ENCODE results near the gene RPL13A. TPM values are rescaled to one million over a fixed set of nuclear protein-coding genes. Genes with fewer than 3 reads are reported as not detected.

The RPL13A gene
- polyA plus RNA-seq, 1 of the 3 experiments (the other 2 are of a cell fraction), result 2,748 TPM

DNA sequence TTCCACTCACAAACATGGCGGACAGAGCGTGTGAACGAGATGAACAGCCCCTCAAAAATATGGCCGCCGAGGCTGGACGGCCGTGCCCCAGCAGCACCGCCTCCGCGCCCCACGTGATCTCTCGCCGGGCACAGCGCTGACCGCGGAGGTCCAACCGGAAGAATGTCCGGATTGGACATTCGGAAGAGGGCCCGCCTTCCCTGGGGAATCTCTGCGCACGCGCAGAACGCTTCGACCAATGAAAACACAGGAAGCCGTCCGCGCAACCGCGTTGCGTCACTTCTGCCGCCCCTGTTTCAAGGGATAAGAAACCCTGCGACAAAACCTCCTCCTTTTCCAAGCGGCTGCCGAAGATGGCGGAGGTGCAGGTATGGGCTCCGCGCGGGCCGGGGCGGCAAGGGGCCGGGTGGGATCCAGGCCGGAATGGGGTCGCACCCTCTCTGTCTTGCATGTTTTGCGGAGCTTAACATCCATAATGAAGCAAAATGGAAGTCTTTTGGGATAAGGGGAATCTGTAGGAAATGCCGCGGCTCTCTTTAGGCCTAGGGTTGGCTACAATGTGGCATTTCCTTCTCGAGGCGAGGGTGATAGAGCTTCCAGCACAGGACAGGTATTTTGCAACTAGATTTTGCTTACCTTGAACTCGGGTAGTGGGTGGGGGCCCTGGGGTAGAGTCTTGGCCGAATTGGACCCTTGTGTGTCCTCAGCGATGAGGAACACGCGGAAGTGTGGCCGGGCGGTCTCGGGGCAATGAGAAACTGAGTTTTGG, at the start of gene RPL13A (continued):
- TF ChIP-seq, protein P1, sequence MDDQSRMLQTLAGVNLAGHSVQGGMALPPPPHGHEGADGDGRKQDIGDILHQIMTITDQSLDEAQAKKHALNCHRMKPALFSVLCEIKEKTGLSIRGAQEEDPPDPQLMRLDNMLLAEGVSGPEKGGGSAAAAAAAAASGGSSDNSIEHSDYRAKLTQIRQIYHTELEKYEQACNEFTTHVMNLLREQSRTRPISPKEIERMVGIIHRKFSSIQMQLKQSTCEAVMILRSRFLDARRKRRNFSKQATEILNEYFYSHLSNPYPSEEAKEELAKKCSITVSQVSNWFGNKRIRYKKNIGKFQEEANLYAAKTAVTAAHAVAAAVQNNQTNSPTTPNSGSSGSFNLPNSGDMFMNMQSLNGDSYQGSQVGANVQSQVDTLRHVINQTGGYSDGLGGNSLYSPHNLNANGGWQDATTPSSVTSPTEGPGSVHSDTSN (IDR thresholded peaks at IDR 0.05), result no peak
- TF ChIP-seq RFX5 (IDR thresholded peaks at IDR 0.05; ENCODE audit: low read length) (peak; percentile 78), NRF1 (IDR thresholded peaks at IDR 0.05; ENCODE audit: low read depth, low read length) (peak; percentile 96), NFIC (IDR thresholded peaks at IDR 0.05; ENCODE audit: borderline replicate concordance) (no peak), GATA2 (CRISPR knock-in tag; IDR thresholded peaks at IDR 0.05) (no peak), CHD2 (IDR thresholded peaks at IDR 0.05; ENCODE audit: low read length, partially characterized antibody) (peak; percentile 88), EP300 (IDR thresholded peaks at IDR 0.05; ENCODE audit: borderline replicate concordance in 1 of 2, low read depth in 1 of 2, low read length in 1 of 2) (no peak), GABPA (IDR thresholded peaks at IDR 0.05; ENCODE audit: low read depth) (peak; percentile 82), YY1 (IDR thresholded peaks at IDR 0.05; ENCODE audit: low read depth) (peak; percentile 99)
- TF ChIP-seq, protein P2, sequence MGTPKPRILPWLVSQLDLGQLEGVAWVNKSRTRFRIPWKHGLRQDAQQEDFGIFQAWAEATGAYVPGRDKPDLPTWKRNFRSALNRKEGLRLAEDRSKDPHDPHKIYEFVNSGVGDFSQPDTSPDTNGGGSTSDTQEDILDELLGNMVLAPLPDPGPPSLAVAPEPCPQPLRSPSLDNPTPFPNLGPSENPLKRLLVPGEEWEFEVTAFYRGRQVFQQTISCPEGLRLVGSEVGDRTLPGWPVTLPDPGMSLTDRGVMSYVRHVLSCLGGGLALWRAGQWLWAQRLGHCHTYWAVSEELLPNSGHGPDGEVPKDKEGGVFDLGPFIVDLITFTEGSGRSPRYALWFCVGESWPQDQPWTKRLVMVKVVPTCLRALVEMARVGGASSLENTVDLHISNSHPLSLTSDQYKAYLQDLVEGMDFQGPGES (IDR thresholded peaks at IDR 0.05; ENCODE audit: low read depth, low read length), result no peak
- TF ChIP-seq, protein P3, sequence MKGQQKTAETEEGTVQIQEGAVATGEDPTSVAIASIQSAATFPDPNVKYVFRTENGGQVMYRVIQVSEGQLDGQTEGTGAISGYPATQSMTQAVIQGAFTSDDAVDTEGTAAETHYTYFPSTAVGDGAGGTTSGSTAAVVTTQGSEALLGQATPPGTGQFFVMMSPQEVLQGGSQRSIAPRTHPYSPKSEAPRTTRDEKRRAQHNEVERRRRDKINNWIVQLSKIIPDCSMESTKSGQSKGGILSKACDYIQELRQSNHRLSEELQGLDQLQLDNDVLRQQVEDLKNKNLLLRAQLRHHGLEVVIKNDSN (IDR thresholded peaks at IDR 0.05; ENCODE audit: borderline replicate concordance, low read depth), result peak; percentile 99

DNA sequence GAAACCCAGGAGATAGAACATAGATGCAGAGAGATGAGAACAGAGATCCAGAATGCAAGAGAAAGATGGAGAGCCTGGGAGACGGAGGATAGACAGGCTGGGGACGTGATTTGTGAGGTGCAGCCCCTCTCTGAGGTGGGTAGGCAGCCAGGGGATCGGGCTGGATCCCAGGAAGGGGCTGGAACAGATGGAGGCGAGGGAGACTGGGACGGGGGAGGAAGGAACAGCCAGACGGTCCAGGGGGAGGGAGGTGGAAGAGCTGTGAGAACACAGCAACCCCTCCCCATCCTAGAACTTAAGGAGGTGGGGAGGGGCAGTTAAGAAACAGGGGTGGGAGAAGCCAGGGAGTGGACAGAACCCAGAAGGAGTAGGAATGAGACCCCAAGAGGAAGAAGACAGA, 49.1 kb upstream of the RPL13A start:
- 11% methylated on average over 6 of the region's 6 CpGs for WGBS (ENCODE audit: low lambda C conversion rate)
- H3K9me3 ChIP-seq, result no peaks in the 10 kb centered on the region
- ChIA-PET POLR2A (no interaction called here), CTCF (interaction anchor here (1.8 to 11.2 kb wide), 3 partner anchors 16 to 213 kb away, joined by 3 to 149 read pairs (median 5); partner anchors contain the start of genes KASH5 and PTH2)
- DNase-seq, result no peak
- H3K9ac ChIP-seq, result no peak overlapping the region
- H3F3A ChIP-seq (replicated peaks; ENCODE audit: insufficient read depth), result peaks cover 14% of the 10 kb centered on the region
- H3K36me3 ChIP-seq (replicated peaks in 1 of 2; ENCODE audit: control insufficient read depth in 1 of 2, insufficient read depth in 2 of 2, low read length in 1 of 2), result no peaks in the 10 kb centered on the region
- H2AFZ ChIP-seq (ENCODE audit: low read depth), result no peak overlapping the region
- no peaks in the 10 kb centered on the region for H4K20me1 ChIP-seq (ENCODE audit: insufficient read depth)
- peaks cover 81% of the 10 kb centered on the region for H3K27me3 ChIP-seq (ENCODE audit: insufficient read depth)
- TF ChIP-seq EZH2phosphoT487 (IDR thresholded peaks at IDR 0.05; ENCODE audit: borderline replicate concordance, low read depth), result no peak
- no peak for TF ChIP-seq GATA2 (CRISPR knock-in tag; IDR thresholded peaks at IDR 0.05)
- TF ChIP-seq, protein P4, sequence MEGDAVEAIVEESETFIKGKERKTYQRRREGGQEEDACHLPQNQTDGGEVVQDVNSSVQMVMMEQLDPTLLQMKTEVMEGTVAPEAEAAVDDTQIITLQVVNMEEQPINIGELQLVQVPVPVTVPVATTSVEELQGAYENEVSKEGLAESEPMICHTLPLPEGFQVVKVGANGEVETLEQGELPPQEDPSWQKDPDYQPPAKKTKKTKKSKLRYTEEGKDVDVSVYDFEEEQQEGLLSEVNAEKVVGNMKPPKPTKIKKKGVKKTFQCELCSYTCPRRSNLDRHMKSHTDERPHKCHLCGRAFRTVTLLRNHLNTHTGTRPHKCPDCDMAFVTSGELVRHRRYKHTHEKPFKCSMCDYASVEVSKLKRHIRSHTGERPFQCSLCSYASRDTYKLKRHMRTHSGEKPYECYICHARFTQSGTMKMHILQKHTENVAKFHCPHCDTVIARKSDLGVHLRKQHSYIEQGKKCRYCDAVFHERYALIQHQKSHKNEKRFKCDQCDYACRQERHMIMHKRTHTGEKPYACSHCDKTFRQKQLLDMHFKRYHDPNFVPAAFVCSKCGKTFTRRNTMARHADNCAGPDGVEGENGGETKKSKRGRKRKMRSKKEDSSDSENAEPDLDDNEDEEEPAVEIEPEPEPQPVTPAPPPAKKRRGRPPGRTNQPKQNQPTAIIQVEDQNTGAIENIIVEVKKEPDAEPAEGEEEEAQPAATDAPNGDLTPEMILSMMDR (IDR thresholded peaks at IDR 0.05), result no peak
- no peak overlapping the region for H3K4me3 ChIP-seq (ENCODE audit: low read depth in 2 of 2, low read length in 1 of 2)
- no peak overlapping the region for H3K27ac ChIP-seq (ENCODE audit: low read depth in 2 of 2, low read length in 1 of 2)
- no peaks in the 10 kb centered on the region for H3K9me2 ChIP-seq
- no peaks in the 10 kb centered on the region for H3K79me2 ChIP-seq (ENCODE audit: insufficient read depth)
- H3K4me2 ChIP-seq, result no peak overlapping the region
- H3K4me1 ChIP-seq (ENCODE audit: control insufficient read depth in 1 of 2, insufficient read depth in 2 of 2, low read depth in 1 of 2, low read length in 1 of 2), result peaks cover 0 to 30% of the 10 kb centered on the region in 2 experiments; a peak in 1 of 4 replicates

All from SK-N-SH (cell line).